Left forelimb (tissue), 1 donor: ENCODE measurements around the gene CCNQ.

ENCODE experiments used
- DNase-seq: peaks from one replicate; pipeline ENCODE4 v3.0.0-alpha.2; 2018; ENCODE audit warnings: low spot score

The CCNQ gene

GRCh38 chrX:153598541-153599191, at the start of gene CCNQ:
Gene CCNQ (minus strand): TSS chrX:153599139. CDS start chrX:153599073, 66 bp downstream.
- DNase-seq, result no peak

- peak; percentile 8 for DNase-seq
Measured at GRCh38 chrX:153647461-153648357, 48.8 kb upstream of the CCNQ start.

- peak; percentile 65 for DNase-seq
Measured at GRCh38 chrX:153646620-153647373, 47.9 kb upstream of the CCNQ start, which contains the start of gene DUSP9. Gene DUSP9 (plus strand): TSS chrX:153647203. CDS start chrX:153647954, 751 bp downstream.

GRCh38 chrX:153645921-153646488, 47.1 kb upstream of the CCNQ start:
- peak; percentile 23 for DNase-seq

GRCh38 chrX:153645151-153645550, 46.2 kb upstream of the CCNQ start:
- DNase-seq, result peak; percentile 23

GRCh38 chrX:153644356-153645125, 45.6 kb upstream of the CCNQ start:
- DNase-seq, result no peak

- DNase-seq, result no peak
Measured at GRCh38 chrX:153643431-153644351, 44.8 kb upstream of the CCNQ start.

- DNase-seq, result no peak
Measured at GRCh38 chrX:153642655-153643430, 43.9 kb upstream of the CCNQ start.

GRCh38 chrX:153642051-153642654, 43.2 kb upstream of the CCNQ start:
- DNase-seq, result no peak

- DNase-seq, result no peak
Measured at GRCh38 chrX:153641627-153642026, 42.7 kb upstream of the CCNQ start.

GRCh38 chrX:153640736-153641575, 42.0 kb upstream of the CCNQ start:
- no peak for DNase-seq

GRCh38 chrX:153640045-153640686, 41.2 kb upstream of the CCNQ start:
- no peak for DNase-seq

GRCh38 chrX:153639177-153640044, 40.5 kb upstream of the CCNQ start:
- DNase-seq, result no peak

GRCh38 chrX:153638436-153639176, 39.7 kb upstream of the CCNQ start:
- no peak for DNase-seq

GRCh38 chrX:153638041-153638371, 39.1 kb upstream of the CCNQ start:
- DNase-seq, result no peak
